Keratinocyte (primary cell): ENCODE measurements around the gene GMEB2. TPM values are rescaled to one million over a fixed set of nuclear protein-coding genes. Genes with fewer than 3 reads are reported as not detected.
A peak's percentile ranks its signal among the peaks of the same experiment; 100 is the strongest.

Source experiments
- DNase-seq: peaks from one replicate; pipeline ENCODE4 v3.0.0-alpha.2; 2011; ENCODE audit warnings: low read depth, missing footprints, low spot score
- FAIRE-seq: peaks from 2 replicates; lab custom pipeline; 2011; peaks lifted over from hg19 to GRCh38; lab: Jason Lieb, UNC
- H2AFZ ChIP-seq: 2 replicates; pipeline ENCODE4 v1.6.0; 2012; ENCODE audit warnings: low read length, control low read depth, inconsistent platforms; ENCODE audit not compliant: control insufficient read depth
- H3K27ac ChIP-seq: 2 replicates; pipeline ENCODE4 v1.5.1; 2011; ENCODE audit warnings: low read length; ENCODE audit not compliant: control insufficient read depth, insufficient read depth
- H3K27me3 ChIP-seq: 3 replicates; pipeline ENCODE4 v1.6.0; 2011; ENCODE audit warnings: low read length; ENCODE audit not compliant: control insufficient read depth, insufficient read depth; ENCODE audit errors: extremely low read depth
- H3K36me3 ChIP-seq, 2 experiments: 2 replicates in 1 of 2; 3 replicates in 1 of 2; pipeline ENCODE4 v1.5.1; 2011; ENCODE audit warnings: low read length in 2 of 2, mild to moderate bottlenecking in 1 of 2; ENCODE audit not compliant: control insufficient read depth in 2 of 2, insufficient read depth in 2 of 2; ENCODE audit errors: extremely low read depth in 1 of 2
- H3K4me1 ChIP-seq: 3 replicates; pipeline ENCODE4 v1.5.1; 2011; ENCODE audit warnings: low read length; ENCODE audit not compliant: control insufficient read depth, insufficient read depth; ENCODE audit errors: extremely low read depth
- H3K4me2 ChIP-seq: 3 replicates; pipeline ENCODE4 v1.6.0; 2011; ENCODE audit warnings: low read depth, low read length; ENCODE audit not compliant: control insufficient read depth, insufficient read depth; ENCODE audit errors: extremely low read depth
- H3K4me3 ChIP-seq, 3 experiments: fragments of 200-600 bp in 1 of 3; sonication (generic) in 1 of 3; 2 replicates in 2 of 3; 3 replicates in 1 of 3; pipeline ENCODE4 v1.5.1; 2011 to 2016; ENCODE audit warnings: low read length in 3 of 3, mild to moderate bottlenecking in 3 of 3, control low read depth in 2 of 3, inconsistent platforms in 1 of 3, low read depth in 1 of 3, mixed read lengths in 1 of 3, mixed run types in 1 of 3, moderate library complexity in 1 of 3; ENCODE audit not compliant: control insufficient read depth in 2 of 3, insufficient read depth in 2 of 3; ENCODE audit errors: extremely low read depth in 1 of 3
- H3K79me2 ChIP-seq: 2 replicates; pipeline ENCODE4 v1.6.0; 2012; ENCODE audit warnings: low read length; ENCODE audit not compliant: control insufficient read depth, insufficient read depth
- H3K9ac ChIP-seq: 3 replicates; pipeline ENCODE4 v1.6.0; 2011; ENCODE audit warnings: low read length; ENCODE audit not compliant: control insufficient read depth, insufficient read depth; ENCODE audit errors: extremely low read depth
- H3K9me1 ChIP-seq: 3 replicates; pipeline ENCODE4 v1.6.0; 2011; ENCODE audit warnings: low read length; ENCODE audit not compliant: control insufficient read depth, insufficient read depth; ENCODE audit errors: extremely low read depth
- H3K9me3 ChIP-seq: 2 replicates; pipeline ENCODE4 v1.5.1; 2012; ENCODE audit warnings: low read depth, low read length; ENCODE audit not compliant: control insufficient read depth
- H4K20me1 ChIP-seq: 3 replicates; pipeline ENCODE4 v1.6.0; 2011; ENCODE audit warnings: low read length; ENCODE audit not compliant: control insufficient read depth, insufficient read depth; ENCODE audit errors: extremely low read depth
- CTCF ChIP-seq, 3 experiments: IDR thresholded peaks in 1 of 3; conservative IDR thresholded peaks in 1 of 3; optimal IDR thresholded peaks in 1 of 3; 2 replicates in 2 of 3; 3 replicates in 1 of 3; pipeline versions ENCODE3 to v1.5.1; 2011; ENCODE audit warnings: low read length in 3 of 3, mild to moderate bottlenecking in 3 of 3, moderate library complexity in 2 of 3, control low read depth in 1 of 3, inconsistent platforms in 1 of 3; ENCODE audit not compliant: insufficient read depth in 2 of 3; ENCODE audit errors: extremely low read depth in 1 of 3
- EZH2 ChIP-seq: IDR thresholded peaks from one replicate; pipeline ENCODE4 v1.6.1; 2012; ENCODE audit warnings: inconsistent platforms, mild to moderate bottlenecking, low read length, moderate library complexity
- dilution Hi-C: fragments of 300-500 bp; cut with MboI; formaldehyde crosslinking; loops from one replicate; pipeline ENCODE4 v1.7.0; 2020; ENCODE audit warnings: low sequenced_read_pairs; ENCODE audit not compliant: extremely low pct_ligation_motif_present
- polyA plus RNA-seq, 5 experiments: library from polyadenylated mRNA; depleted of rRNA in 3 of 5; stranded (reverse) in 3 of 5; stranded (forward) in 1 of 5; unstranded in 1 of 5; fragments of >200 nt; gene quantifications; 1 replicate in 1 of 5; 2 replicates in 3 of 5; 3 replicates in 1 of 5; pipeline versions ENCODE4 v1.2.1 to v1.2.3, GENCODE V29; 2011 to 2012; ENCODE audit warnings: missing spikeins in 2 of 5, low read depth in 1 of 5, low replicate concordance in 1 of 5

The GMEB2 gene
- polyA plus RNA-seq, 1 donor (not counting 4 experiments of a cell fraction or from before 2014, with no cell fraction given): 5.1 TPM

GRCh38 chr20:63546256-63546955 lies 80.5 kb downstream of the GMEB2 start:
- Histone ChIP-seq H3K9me1 (no peaks in the 10 kb centered on the region), H3K36me3 (no peaks in the 10 kb centered on the region), H3K4me1 (peaks cover 40% of the 10 kb centered on the region), H3K4me3 (no peak overlapping the region), H3K9ac (no peak overlapping the region), H4K20me1 (no peaks in the 10 kb centered on the region), H3K4me2 (no peak overlapping the region), H3K27ac (no peak overlapping the region), H3K79me2 (no peaks in the 10 kb centered on the region), H2AFZ (no peak overlapping the region), H3K9me3 (no peaks in the 10 kb centered on the region), H3K27me3 (peaks cover 3% of the 10 kb centered on the region)
- FAIRE-seq (no peak), DNase-seq (no peak)
- TF ChIP-seq EZH2 (no peak), CTCF (optimal IDR thresholded peaks at IDR 0.05 in 1 of 3, IDR thresholded peaks at IDR 0.05 in 1 of 3, conservative IDR thresholded peaks at IDR 0.05 in 1 of 3; ENCODE audit: extremely low read depth in 1 of 3, insufficient read depth in 2 of 3, low read length in 3 of 3) (no peak)
- dilution Hi-C loops: no loop called here

- dilution Hi-C loops: no loop called here
- Histone ChIP-seq H3K27ac (peak overlapping the region; percentile 67), H3K9me3 (no peaks in the 10 kb centered on the region), H3K9ac (peak overlapping the region; percentile 48), H3K36me3 (no peaks in the 10 kb centered on the region), H2AFZ (no peak overlapping the region), H3K27me3 (peaks cover 3% of the 10 kb centered on the region), H3K9me1 (no peaks in the 10 kb centered on the region), H3K4me2 (peak overlapping the region; percentile 49), H3K79me2 (no peaks in the 10 kb centered on the region), H4K20me1 (no peaks in the 10 kb centered on the region), H3K4me3 (peak overlapping the region in 1 of 3 experiments; percentile 31), H3K4me1 (peaks cover 40% of the 10 kb centered on the region)
- DNase-seq: no peak
- no peak for TF ChIP-seq EZH2
- TF ChIP-seq CTCF (optimal IDR thresholded peaks at IDR 0.05 in 1 of 3, IDR thresholded peaks at IDR 0.05 in 1 of 3, conservative IDR thresholded peaks at IDR 0.05 in 1 of 3; ENCODE audit: extremely low read depth in 1 of 3, insufficient read depth in 2 of 3, low read length in 3 of 3): no peak
- no peak for FAIRE-seq
These were observed 81.1 kb downstream of the GMEB2 start for GRCh38 chr20:63545814-63546213.
